ENCODE measurements around the gene GJD3.
A peak's percentile ranks its signal among the peaks of the same experiment; 100 is the strongest.

Gene GJD3

GRCh38 chr17:40366861-40367518 lies 2.5 kb upstream of the GJD3 start:
- no peak for DNase-seq

- no peak for DNase-seq
These were observed 1.7 kb upstream of the GJD3 start for GRCh38 chr17:40366076-40366860.

- no peak for DNase-seq
These were observed 369 bp upstream of the GJD3 start for GRCh38 chr17:40364906-40365305.

GRCh38 chr17:40363111-40363827 lies 1.3 kb downstream of the GJD3 start:
- DNase-seq, result peak; percentile 41

- peak; percentile 78 for DNase-seq
These were observed 1.8 kb downstream of the GJD3 start for GRCh38 chr17:40362696-40363110.

GRCh38 chr17:40361925-40362695 lies 2.4 kb downstream of the GJD3 start:
- no peak for DNase-seq

- DNase-seq, result no peak
These were observed 3.2 kb downstream of the GJD3 start for GRCh38 chr17:40361063-40361924.

GRCh38 chr17:40360091-40360490 lies 4.4 kb downstream of the GJD3 start:
- no peak for DNase-seq

- DNase-seq, result peak; percentile 82
These were observed 6.1 kb downstream of the GJD3 start for GRCh38 chr17:40358323-40359038.

- DNase-seq, result no peak
These were observed 7.3 kb downstream of the GJD3 start for GRCh38 chr17:40356990-40357881.

GRCh38 chr17:40355804-40356758 lies 8.5 kb downstream of the GJD3 start:
- no peak for DNase-seq

GRCh38 chr17:40355123-40355803 lies 9.3 kb downstream of the GJD3 start:
- DNase-seq, result peak; percentile 20

GRCh38 chr17:40354221-40355122 lies 10.1 kb downstream of the GJD3 start:
- DNase-seq, result no peak

GRCh38 chr17:40352779-40353394 lies 11.7 kb downstream of the GJD3 start:
- DNase-seq, result no peak

GRCh38 chr17:40352237-40352778 lies 12.2 kb downstream of the GJD3 start:
- DNase-seq, result no peak

All from NCI-H345 (cell line).